K562 (cell line): ENCODE data around the gene SCP2.

ENCODE experiments used
- EWSR1 ChIP-seq: fragments of 450-650 bp; IDR thresholded peaks from 2 replicates; pipeline ENCODE4 v1.6.1; 2018; ENCODE audit warnings: borderline replicate concordance, mild to moderate bottlenecking, low read depth, moderate library complexity; ENCODE audit not compliant: partially characterized antibody
- POLR2A ChIP-seq: fragments of 450-650 bp; conservative IDR thresholded peaks from 2 replicates; pipeline ENCODE4 v1.6.1; 2016
- POLR2AphosphoS5 ChIP-seq: IDR thresholded peaks from 2 replicates; pipeline ENCODE4 v1.6.1; 2011; ENCODE audit warnings: mild to moderate bottlenecking, low read depth, low read length, moderate library complexity; ENCODE audit not compliant: control insufficient read depth, insufficient read depth
- SIX5 ChIP-seq, 2 experiments: IDR thresholded peaks; 2 replicates each; pipeline ENCODE4 v1.6.1; 2011; ENCODE audit warnings: low read length in 2 of 2, borderline replicate concordance in 1 of 2, low read depth in 1 of 2, mild to moderate bottlenecking in 1 of 2, moderate library complexity in 1 of 2; ENCODE audit not compliant: insufficient read depth in 1 of 2
- STAG1 ChIP-seq: sonication (generic); formaldehyde crosslinking; IDR thresholded peaks from 2 replicates; pipeline ENCODE4 v1.5.0; 2020; ENCODE audit warnings: missing genetic modification reagents, borderline replicate concordance
- ZNF707 ChIP-seq: fragments of 250-450 bp; sonication (Bioruptor Pico); conservative IDR thresholded peaks from 2 replicates; pipeline ENCODE4 v1.8.0; 2022; ENCODE audit warnings: inconsistent platforms, mild to moderate bottlenecking, moderate library complexity
- ZZZ3 ChIP-seq: fragments of 450-650 bp; IDR thresholded peaks from 2 replicates; pipeline ENCODE4 v1.6.1; 2016; ENCODE audit warnings: antibody characterized with exemption, mild to moderate bottlenecking, moderate library complexity
- TF ChIP-seq, protein P1 (sequence below): sonication (generic); formaldehyde crosslinking; IDR thresholded peaks from 2 replicates; pipeline ENCODE4 v1.8.1; 2023; ENCODE audit warnings: mild to moderate bottlenecking, missing genetic modification reagents
- TF ChIP-seq, protein P2 (sequence below): fragments of 250-450 bp; sonication (Bioruptor Pico); IDR thresholded peaks from 2 replicates; pipeline ENCODE4 v1.4.0; 2020; ENCODE audit warnings: mild to moderate bottlenecking, moderate library complexity
- TF ChIP-seq, protein P3 (sequence below): fragments of 450-650 bp; IDR thresholded peaks from 2 replicates; pipeline ENCODE4 v1.6.1; 2018; ENCODE audit not compliant: partially characterized antibody

DNA sequence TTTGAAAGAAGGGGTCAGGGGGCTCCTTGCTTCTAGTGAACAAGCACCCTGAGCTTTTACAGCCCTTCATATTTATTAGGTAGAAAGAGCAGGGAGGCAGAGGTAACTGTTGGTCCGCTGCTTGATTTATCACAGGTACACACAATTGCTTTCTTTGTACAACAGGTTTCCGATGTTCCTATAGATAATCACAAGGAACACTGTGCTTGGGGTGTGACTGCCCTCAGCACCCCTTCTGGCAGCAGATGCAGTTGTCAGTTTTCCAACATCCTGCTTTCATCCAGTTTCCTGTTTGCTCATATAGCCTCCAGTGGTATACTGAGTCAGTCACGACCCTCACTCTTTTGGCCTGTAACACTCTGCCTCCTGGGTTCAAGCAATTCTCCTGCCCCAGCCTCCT is 40.6 kb downstream of the SCP2 start:
- no peak for TF ChIP-seq ZZZ3
- TF ChIP-seq STAG1 (CRISPR knock-in tag) = no peak
- TF ChIP-seq POLR2A = no peak
- TF ChIP-seq SIX5 (IDR thresholded peaks at IDR 0.05; ENCODE audit: borderline replicate concordance in 1 of 2, insufficient read depth in 1 of 2, low read depth in 1 of 2, low read length in 2 of 2) = no peak
- no peak for TF ChIP-seq ZNF707 (CRISPR knock-in tag)
- TF ChIP-seq, protein P1, sequence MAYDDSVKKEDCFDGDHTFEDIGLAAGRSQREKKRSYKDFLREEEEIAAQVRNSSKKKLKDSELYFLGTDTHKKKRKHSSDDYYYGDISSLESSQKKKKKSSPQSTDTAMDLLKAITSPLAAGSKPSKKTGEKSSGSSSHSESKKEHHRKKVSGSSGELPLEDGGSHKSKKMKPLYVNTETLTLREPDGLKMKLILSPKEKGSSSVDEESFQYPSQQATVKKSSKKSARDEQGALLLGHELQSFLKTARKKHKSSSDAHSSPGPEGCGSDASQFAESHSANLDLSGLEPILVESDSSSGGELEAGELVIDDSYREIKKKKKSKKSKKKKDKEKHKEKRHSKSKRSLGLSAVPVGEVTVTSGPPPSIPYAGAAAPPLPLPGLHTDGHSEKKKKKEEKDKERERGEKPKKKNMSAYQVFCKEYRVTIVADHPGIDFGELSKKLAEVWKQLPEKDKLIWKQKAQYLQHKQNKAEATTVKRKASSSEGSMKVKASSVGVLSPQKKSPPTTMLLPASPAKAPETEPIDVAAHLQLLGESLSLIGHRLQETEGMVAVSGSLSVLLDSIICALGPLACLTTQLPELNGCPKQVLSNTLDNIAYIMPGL = no peak
- TF ChIP-seq POLR2AphosphoS5 = no peak
- TF ChIP-seq, protein P2, sequence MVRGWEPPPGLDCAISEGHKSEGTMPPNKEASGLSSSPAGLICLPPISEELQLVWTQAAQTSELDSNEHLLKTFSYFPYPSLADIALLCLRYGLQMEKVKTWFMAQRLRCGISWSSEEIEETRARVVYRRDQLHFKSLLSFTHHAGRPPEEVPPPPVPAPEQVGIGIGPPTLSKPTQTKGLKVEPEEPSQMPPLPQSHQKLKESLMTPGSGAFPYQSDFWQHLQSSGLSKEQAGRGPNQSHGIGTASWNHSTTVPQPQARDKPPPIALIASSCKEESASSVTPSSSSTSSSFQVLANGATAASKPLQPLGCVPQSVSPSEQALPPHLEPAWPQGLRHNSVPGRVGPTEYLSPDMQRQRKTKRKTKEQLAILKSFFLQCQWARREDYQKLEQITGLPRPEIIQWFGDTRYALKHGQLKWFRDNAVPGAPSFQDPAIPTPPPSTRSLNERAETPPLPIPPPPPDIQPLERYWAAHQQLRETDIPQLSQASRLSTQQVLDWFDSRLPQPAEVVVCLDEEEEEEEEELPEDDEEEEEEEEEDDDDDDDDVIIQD (CRISPR knock-in tag) = no peak
- TF ChIP-seq, protein P3, sequence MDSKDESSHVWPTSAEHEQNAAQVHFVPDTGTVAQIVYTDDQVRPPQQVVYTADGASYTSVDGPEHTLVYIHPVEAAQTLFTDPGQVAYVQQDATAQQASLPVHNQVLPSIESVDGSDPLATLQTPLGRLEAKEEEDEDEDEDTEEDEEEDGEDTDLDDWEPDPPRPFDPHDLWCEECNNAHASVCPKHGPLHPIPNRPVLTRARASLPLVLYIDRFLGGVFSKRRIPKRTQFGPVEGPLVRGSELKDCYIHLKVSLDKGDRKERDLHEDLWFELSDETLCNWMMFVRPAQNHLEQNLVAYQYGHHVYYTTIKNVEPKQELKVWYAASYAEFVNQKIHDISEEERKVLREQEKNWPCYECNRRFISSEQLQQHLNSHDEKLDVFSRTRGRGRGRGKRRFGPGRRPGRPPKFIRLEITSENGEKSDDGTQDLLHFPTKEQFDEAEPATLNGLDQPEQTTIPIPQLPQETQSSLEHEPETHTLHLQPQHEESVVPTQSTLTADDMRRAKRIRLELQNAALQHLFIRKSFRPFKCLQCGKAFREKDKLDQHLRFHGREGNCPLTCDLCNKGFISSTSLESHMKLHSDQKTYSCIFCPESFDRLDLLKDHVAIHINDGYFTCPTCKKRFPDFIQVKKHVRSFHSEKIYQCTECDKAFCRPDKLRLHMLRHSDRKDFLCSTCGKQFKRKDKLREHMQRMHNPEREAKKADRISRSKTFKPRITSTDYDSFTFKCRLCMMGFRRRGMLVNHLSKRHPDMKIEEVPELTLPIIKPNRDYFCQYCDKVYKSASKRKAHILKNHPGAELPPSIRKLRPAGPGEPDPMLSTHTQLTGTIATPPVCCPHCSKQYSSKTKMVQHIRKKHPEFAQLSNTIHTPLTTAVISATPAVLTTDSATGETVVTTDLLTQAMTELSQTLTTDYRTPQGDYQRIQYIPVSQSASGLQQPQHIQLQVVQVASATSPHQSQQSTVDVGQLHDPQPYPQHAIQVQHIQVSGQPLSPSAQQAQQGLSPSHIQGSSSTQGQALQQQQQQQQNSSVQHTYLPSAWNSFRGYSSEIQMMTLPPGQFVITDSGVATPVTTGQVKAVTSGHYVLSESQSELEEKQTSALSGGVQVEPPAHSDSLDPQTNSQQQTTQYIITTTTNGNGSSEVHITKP = no peak
- no peak for TF ChIP-seq EWSR1
